Stimulated activated CD4-positive, alpha-beta T cell treated with anti-CD3 and anti-CD28 coated beads, Interleukin-1b, Interleukin-23, amount 100 ng/mL, for 48 hours (primary cell): Measurements from ENCODE around the gene HTD2.
"Not testable (repeated sequence)": the region's sequence is repeated elsewhere in the genome, so short reads cannot be mapped to it uniquely, and the experiment has no call there.

Experiments used
- DNase-seq: peaks from one replicate; pipeline ENCODE4 v3.0.0-alpha.2; 2020

The HTD2 gene

GRCh38 chr3:58333206-58334012 lies 27.1 kb downstream of the HTD2 start:
- peak; percentile 25 for DNase-seq

GRCh38 chr3:58334013-58334321 lies 27.6 kb downstream of the HTD2 start:
- no peak for DNase-seq

GRCh38 chr3:58334506-58334884 lies 28.2 kb downstream of the HTD2 start:
- no peak for DNase-seq

- no peak for DNase-seq
These were observed 29.3 kb downstream of the HTD2 start for GRCh38 chr3:58335652-58335947.

GRCh38 chr3:58336135-58336882 lies 30.0 kb downstream of the HTD2 start:
- no peak for DNase-seq

- no peak for DNase-seq
These were observed 30.9 kb downstream of the HTD2 start for GRCh38 chr3:58337190-58337589.

- DNase-seq = not testable (repeated sequence)
These were observed 32.8 kb downstream of the HTD2 start for GRCh38 chr3:58339146-58339545.

GRCh38 chr3:58340594-58341244 lies 34.4 kb downstream of the HTD2 start:
- no peak for DNase-seq

GRCh38 chr3:58341376-58341775 lies 35.1 kb downstream of the HTD2 start:
- DNase-seq = no peak

GRCh38 chr3:58342676-58343075 lies 36.4 kb downstream of the HTD2 start:
- DNase-seq = no peak

- DNase-seq = no peak
These were observed 39.1 kb downstream of the HTD2 start for GRCh38 chr3:58345457-58345856.

- no peak for DNase-seq
These were observed 40.0 kb downstream of the HTD2 start for GRCh38 chr3:58346368-58346767.

- no peak for DNase-seq
These were observed 41.7 kb downstream of the HTD2 start for GRCh38 chr3:58347984-58348383.

GRCh38 chr3:58349792-58350626 lies 43.7 kb downstream of the HTD2 start:
- DNase-seq = no peak

- DNase-seq = no peak
These were observed 44.3 kb downstream of the HTD2 start for GRCh38 chr3:58350627-58351013.

- no peak for DNase-seq
These were observed 45.6 kb downstream of the HTD2 start for GRCh38 chr3:58351920-58352319.

- DNase-seq = no peak
These were observed 46.3 kb downstream of the HTD2 start for GRCh38 chr3:58352626-58353025.

- DNase-seq = no peak
These were observed 47.6 kb downstream of the HTD2 start for GRCh38 chr3:58353722-58354553.

- DNase-seq = no peak
These were observed 48.9 kb downstream of the HTD2 start for GRCh38 chr3:58355179-58355578.

- no peak for DNase-seq
These were observed 49.7 kb downstream of the HTD2 start for GRCh38 chr3:58356054-58356453.

GRCh38 chr3:58357402-58357801 lies 51.1 kb downstream of the HTD2 start:
- DNase-seq = no peak

- DNase-seq = peak; percentile 24
These were observed 51.8 kb downstream of the HTD2 start for GRCh38 chr3:58358092-58358491.
